ENCODE data around the gene CRTC1.
"Not testable (repeated sequence)": the region's sequence is repeated elsewhere in the genome, so short reads cannot be mapped to it uniquely, and the experiment has no call there.

The CRTC1 gene

DNA sequence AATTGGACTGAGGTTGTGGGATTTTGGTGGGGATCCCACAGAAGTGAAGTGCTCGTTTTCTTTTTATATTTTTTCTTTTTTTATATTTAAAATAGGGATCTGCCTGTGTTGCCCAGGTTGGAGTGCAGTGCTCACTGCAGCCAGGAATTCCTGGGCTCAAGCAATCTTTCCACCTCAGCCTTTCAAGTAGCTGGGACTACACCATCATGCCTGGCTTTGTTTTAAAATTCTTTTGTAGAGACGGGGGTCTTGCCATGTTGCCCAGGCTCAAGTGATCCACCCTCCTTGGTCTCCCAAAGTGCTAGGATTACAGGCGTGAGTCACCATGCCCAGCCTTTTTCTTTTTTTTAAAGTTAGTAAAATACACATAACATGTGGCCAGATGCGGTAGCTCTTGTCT lies 20.6 kb downstream of the CRTC1 start:
- DNase-seq, result no peak

- DNase-seq, result no peak
Observed at GRCh38 chr19:18704971-18705370, 21.5 kb downstream of the CRTC1 start.

GRCh38 chr19:18708452-18709231 lies 25.2 kb downstream of the CRTC1 start:
- DNase-seq, result no peak

DNA sequence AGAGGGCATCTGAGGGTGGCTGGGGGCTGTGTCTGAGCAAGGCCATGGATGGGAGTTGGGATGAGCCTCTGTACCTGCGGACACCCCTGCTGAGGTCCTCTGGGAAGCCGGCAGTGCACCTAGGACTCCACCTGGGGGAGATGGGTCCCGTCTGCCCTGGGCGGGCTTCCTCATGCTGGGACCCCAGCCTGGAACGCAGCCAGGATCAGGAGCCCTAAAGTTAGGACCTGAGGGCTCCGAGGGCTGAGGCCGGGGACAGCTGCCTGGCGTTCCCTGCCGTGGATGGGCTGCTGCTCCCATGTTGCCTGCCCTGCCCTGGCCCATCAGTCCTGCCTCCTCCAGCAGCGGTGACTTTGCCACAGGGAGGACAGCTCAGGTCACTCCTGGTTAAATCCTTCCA lies 26.1 kb downstream of the CRTC1 start:
- DNase-seq, result no peak

GRCh38 chr19:18710186-18710585 lies 26.7 kb downstream of the CRTC1 start:
- no peak for DNase-seq

DNA sequence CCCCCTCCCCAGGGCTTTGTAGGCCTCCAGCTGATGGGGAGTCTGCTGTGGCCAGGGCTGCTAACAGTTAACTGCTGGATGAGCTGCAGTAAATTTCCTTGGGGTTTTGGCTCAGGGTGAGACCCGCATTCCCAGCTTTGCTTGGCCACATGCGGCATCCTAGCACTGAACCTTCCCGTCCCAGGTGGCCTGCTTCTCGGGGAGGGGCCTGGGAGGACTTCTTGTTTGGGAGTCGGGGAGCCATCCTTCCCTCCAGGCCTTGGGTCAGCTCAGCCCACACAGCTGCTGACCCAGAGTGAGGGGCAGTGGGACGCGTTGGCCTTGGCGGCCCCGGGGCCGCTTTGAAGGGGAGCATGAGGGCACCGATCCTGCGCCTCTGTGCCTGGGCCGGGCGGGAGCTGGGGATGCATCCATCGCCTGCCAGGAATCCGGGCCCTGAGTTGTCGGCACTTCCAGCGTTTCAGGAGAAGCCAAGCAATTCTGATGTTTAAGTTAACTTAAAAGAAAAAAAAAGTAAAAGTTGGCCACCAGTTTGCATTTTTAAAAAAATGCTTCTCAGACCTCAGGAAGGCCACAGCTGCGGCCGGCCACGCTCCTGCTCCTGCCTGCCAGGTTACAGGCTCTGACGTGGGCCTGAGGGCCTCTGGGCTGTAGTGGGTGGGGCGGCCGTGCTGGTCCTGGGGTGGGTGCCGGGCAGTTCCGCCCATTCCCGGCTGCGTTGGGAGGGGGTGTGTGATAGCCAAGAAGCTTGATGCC lies 27.7 kb downstream of the CRTC1 start:
- DNase-seq, result no peak

- no peak for DNase-seq
Observed at GRCh38 chr19:18711893-18712292, 28.4 kb downstream of the CRTC1 start.

GRCh38 chr19:18712981-18713380 lies 29.5 kb downstream of the CRTC1 start:
- DNase-seq, result no peak

GRCh38 chr19:18713550-18714117 lies 30.2 kb downstream of the CRTC1 start:
- no peak for DNase-seq

GRCh38 chr19:18715416-18715815 lies 31.9 kb downstream of the CRTC1 start:
- DNase-seq, result no peak

DNA sequence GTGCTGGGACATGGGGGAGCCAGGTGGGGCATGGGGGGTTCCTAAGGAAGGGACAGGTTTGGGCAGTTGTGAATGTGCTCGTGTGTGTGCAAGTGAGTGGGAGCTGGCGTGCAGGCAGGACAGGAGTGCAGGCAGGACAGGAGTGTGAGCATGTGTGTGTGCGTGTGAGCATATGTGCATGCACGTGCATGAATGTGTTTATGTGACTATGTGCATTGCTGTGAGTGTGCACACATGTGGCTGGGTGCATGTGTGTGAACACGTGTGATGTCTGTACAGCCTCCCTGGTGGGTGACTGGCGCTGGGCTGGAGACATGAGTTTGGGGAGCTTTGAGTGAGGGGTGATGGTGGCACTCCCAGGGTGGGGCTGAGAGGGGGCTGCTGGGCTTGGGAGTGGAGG lies 33.4 kb downstream of the CRTC1 start:
- DNase-seq, result no peak

DNA sequence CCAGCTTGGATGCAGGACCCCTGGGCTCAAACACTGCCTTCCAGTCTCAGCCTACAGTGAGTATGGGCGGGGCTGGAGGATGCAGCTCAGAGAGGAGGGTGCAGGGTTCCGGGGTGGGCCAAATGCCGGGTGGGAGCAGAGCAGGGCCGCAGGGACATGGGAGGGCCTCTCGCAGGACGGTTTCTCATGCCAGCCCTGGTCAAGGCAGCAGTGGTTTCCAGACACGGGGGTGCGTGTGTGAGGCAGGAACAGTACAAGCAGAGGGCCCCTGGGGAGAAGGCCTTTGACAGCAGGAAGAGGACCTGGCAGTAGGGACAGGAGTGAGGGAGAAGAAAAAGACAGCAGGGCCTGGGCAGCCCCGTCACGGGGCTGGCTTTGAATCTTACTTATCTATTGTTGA lies 34.1 kb downstream of the CRTC1 start:
- no peak for DNase-seq

GRCh38 chr19:18718015-18718526 lies 34.6 kb downstream of the CRTC1 start:
- no peak for DNase-seq

DNA sequence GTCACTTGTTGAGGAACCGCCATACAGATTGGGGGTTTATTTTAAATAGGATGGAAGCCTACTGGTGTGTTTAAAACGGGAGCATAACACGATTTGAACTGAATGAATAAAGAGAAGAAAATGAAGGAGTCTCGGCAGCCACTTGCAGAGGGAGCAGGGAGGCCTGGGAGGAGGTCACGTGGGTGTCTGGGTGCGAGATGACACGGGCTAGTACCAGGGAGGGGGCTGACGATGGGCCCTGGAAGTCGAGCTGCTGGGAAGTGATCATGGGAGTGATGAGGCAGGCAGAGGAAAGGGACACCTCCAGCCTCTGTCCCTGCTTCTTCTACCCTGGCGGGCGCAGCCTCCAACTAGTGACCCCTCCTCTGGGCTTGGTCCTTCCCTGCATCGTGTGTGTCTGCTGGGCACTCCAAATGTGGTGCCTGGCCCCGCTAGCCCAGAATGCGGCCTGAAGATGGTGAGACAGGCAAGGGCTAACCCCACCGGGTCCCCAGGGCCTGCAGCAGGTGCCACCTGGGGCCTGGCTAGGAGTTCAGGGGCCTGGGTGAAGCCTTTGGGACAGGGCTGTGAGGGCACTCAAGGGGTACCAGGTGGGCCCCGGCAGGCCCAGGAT lies 35.5 kb downstream of the CRTC1 start:
- DNase-seq, result no peak

GRCh38 chr19:18719541-18719940 lies 36.1 kb downstream of the CRTC1 start:
- no peak for DNase-seq

- no peak for DNase-seq
Observed at GRCh38 chr19:18723871-18724377, 40.4 kb downstream of the CRTC1 start.

GRCh38 chr19:18725841-18726770 lies 42.6 kb downstream of the CRTC1 start:
- DNase-seq, result peak; percentile 96

- DNase-seq, result no peak
Observed at GRCh38 chr19:18726846-18727245, 43.4 kb downstream of the CRTC1 start.

GRCh38 chr19:18727602-18728001 lies 44.1 kb downstream of the CRTC1 start:
- not testable (repeated sequence) for DNase-seq

DNA sequence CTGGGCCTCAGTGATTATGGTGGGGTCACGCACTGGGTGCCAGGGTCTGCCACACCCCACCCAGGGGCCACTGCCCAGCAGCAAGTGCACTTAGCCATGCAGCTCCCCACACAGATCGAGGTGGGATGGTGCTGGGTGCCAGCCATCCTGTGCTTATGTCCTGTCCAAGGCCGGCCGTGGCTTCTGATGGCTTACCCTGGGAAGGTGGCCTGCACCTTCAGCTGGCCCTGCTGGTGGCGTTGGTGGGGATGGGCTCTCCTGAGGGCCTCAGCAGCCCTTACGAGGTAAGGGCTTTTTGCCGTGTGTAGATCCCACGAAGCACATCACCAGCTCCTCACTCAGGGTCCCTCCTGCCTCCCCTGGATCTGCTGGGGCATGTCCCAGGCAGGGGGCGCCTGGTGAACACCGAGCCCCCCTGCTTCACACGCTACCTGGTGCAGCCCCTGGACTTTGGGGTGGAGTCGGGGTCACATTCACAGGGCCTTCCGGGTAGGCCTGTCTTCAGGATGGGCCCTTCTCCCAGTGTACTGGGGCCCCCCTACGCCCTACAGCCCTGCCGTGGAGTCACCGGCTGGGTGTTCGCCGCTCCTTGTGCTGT lies 46.6 kb downstream of the CRTC1 start:
- no peak for DNase-seq

DNA sequence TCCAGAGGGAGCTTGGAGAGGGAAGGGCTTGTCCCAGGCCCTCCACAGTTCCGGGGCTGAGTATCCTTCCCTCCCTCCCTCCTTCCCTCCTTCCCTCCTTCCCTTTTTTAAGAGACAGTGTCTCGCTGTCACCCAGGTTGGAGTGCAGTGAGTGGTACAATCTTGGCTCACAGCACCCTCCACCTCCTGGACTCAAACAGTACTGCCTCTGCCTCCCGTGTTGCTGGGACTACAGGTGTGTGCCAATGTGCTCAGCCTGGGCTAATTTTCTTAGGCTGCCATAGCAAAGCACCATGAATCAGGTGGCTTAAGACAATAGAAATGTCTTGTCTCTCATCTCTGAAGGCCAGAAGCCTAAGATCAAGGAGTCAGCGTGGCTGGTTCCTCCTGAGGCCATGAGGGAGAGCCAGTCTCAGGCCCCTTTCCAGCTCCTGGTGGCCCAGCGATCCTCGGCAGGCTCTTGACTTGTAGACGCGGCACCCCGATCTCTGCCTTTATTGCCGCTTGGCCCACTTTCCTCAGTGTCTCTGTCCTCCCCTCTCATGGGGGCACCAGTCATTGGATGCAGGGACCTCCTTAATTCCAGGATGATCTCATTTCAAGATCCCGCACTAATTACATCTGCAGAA lies 47.5 kb downstream of the CRTC1 start:
- no peak for DNase-seq

Data from NCI-H524 treated with DMSO at 0.1 percent for 48 hours (cell line).